Smooth muscle cell of the umbilical artery (primary cell): Measurements from ENCODE around the gene ASB8. TPM values are rescaled to one million over a fixed set of nuclear protein-coding genes. Genes with fewer than 3 reads are reported as not detected.

Source experiments
- total RNA-seq: library from RNA; depleted of rRNA; stranded (reverse); fragments of >200 nt; gene quantifications from 2 replicates; pipeline ENCODE4 v1.2.3, GENCODE V29; 2014

The ASB8 gene, protein sequence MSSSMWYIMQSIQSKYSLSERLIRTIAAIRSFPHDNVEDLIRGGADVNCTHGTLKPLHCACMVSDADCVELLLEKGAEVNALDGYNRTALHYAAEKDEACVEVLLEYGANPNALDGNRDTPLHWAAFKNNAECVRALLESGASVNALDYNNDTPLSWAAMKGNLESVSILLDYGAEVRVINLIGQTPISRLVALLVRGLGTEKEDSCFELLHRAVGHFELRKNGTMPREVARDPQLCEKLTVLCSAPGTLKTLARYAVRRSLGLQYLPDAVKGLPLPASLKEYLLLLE
- total RNA-seq, result 12.1 and 13.7 TPM in 2 replicates

DNA sequence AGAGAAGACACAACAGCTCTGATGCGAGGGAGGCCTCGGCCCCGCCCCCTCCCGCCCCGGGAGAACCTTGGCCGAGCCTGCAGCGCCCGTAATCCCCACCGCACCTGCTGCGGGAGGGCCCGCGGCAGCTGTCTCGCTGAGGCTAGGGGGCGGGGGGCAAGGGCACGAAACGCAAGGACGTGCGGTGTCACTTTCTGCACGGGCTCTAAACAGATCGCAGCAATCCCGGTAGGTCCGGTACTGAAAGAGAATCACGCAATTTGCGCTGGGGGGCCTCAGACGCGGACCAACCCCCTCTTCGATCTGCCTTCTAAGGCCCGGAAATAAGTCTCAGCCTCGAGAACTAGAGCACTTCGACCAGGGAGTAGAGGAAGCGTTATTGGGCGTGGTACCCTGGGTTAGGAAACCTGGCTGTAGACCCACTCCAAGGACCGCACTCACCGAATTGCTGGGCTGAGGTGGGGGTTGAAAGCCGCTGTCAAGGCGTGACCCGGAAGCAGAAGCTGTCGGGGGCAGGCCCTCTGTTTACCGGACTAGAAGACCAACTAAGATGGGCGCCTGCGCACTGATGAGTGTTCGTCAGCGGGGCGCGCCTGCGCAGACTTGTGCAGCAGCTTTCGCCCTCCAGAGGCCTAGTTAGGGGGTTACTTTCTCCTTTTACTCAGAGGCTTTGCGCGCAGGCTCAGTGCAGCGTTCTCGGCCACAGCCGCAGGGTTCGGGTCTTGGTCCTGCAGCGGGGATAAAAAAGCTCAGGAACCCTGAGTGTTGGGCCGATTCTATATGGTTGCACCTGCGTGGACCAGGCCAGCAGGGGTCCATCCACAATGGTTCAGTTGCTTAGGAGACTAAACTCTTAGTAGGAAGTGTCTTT lies at the start of gene ASB8:
TSS of gene ASB8 (minus strand) at position 498 of the 871 bp plus-strand sequence. CDS start 4,019 bp downstream, outside the sequence.

DNA sequence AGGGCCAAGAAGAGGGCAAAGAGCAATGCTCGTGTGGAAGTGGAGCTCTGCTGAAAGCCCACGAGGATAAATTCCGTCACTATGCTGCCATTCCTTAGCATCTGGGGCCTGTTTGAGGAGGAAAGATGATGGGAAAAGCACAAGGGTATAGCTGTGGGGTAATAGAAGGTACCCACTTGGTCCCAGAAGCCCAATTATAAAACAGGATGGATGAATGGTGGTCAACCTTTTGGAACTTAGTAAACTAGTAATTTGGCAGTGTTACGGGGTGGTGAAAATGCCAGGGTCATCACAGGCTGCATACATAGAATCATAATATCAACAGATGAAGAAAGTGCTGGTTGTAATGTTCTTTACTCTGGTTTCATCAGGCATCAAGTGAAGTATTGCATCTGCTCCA lies 45.9 kb upstream of the ASB8 start, which contains the start of gene OR10AD1:
TSS of gene OR10AD1 (minus strand) at position 101 of the 400 bp plus-strand sequence. CDS start at position 101, 0 bp downstream.

DNA sequence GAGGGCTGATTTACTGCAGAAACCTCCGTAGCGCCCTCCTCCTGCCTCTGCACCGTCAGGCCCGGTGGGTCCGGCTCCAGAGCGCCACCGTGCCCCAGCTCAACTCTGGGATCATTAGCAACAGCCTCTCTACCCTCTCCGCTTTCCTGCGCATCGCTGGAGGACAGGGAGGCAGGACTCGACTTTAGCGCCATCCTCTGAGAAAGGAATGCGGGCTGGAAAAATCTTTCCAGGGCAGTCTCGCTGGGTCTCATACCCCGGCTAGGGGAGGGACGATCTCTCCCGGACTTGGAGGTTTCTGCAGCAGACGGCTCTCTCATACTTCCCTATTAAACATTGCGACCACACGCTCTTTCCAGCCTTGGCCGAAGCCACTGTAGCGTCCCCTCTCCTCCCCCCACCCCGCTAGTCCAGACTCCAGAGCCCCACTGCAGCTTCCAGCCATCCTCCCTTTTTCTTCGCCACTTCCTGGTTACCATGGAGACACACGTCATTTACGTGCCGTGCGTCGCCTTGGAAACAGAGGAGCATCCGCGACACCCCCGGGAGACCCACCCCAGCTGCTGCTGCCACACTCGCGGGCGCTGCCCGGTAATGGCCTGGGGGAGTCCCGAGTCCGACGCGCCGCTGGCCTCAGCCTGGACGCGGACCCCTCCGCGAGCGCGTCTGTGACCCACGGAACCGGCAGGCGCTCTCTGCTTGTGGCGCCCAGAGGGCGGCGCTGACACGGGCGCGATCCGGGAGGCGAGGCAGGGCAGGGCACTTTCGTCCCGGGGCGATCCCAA lies 26.0 kb upstream of the ASB8 start, which contains the start of gene CCDC184:
TSS of gene CCDC184 (plus strand) at position 554 of the 785 bp plus-strand sequence. CDS start 479 bp downstream, outside the sequence.

DNA sequence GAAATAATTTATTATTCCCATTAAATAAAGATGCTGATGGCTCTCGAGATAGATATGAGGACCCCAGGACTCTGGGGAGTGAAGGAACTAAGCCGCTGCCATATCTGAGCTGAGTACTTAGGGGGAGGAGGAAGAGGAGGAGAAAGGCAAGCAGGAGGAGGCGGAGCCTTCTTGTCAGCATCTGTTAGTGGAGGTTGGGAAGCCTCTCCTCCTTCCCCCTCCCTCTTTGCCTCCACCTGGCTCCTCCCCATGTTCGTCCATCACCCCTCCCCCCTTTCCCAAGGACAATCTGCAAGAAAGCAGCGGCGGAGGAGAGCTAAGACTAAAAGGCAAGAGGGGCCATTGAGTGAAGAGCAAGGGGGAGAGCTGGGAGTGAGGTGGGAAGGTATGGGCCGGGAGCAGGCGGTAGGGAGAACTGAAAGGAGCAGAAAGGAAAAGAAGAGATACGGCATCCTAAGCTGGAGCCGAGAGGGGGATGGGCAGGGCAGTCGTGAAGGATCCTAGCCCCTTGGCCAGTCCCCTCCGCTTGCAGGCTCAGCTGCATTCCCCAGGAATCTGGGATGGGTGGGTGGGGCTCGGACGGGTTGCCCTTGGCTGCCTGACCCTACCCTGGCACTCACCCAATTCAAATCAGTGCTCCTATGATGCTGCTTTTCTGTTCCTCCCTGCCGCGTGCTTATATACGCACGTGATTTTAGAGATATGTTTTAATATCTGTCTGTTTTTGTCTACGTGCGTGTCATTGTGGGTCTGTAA lies 38.1 kb downstream of the ASB8 start, which contains the start of gene PFKM:
TSS of gene PFKM (plus strand) at position 287 of the 756 bp plus-strand sequence. CDS start 3,411 bp downstream, outside the sequence.

DNA sequence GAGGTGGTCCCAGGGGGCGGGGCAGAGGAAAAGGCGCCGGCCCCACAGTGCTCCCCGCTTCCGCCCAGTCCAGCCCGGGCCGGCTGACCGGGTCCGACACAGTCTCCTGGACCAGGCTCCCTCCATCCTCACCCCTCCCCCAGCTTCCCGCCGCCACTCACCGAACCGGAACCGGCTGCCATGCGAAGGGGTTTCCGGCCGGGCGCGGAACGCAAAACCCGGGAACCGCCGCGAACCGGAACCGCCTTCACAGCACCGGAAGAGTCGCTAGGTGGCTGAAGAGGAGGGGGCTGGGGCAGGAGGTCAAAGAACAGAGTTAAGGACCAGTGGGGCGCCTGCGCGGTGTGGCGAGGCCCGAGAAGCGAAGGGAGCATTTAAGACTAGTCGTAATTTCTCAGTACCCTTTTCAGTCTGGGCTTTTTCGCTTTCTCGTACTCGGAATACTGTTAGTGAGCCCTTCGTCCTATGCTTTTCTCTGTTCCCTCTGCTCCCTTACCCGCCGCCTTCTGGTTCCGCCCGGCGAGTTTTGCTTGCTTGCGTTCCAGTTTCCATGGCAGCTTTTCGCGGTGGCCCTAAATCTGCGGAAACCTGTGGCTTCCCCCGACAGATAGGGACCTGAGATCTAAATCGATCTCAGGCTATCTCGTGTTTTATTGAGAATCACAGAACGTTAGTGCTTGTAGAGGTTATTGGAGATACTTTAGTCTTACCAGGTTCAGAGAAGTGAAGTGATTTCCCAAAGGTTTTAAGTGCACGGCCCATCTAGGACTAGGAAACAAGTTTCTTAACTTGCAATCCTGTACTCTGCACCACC lies 51.2 kb downstream of the ASB8 start, which contains the start of gene SENP1:
TSS of gene SENP1 (minus strand) at position 213 of the 814 bp plus-strand sequence. CDS start 4,607 bp downstream, outside the sequence.

Other genes starting within 250 kb of the ASB8 start
- gene TMEM106C, start 193.9 kb downstream of the ASB8 start, total RNA-seq, result 95.4 and 115 TPM in 2 replicates
- 0.18 TPM in 1 of 2 replicates, not detected in the other for gene COL2A1, start 153.0 kb downstream of the ASB8 start, total RNA-seq
- 13.7 and 14.7 TPM in 2 replicates for gene SENP1, start 51.4 kb downstream of the ASB8 start, total RNA-seq
- 97.2 and 108 TPM in 2 replicates for gene PFKM, start 38.2 kb downstream of the ASB8 start, total RNA-seq
- gene CCDC184, start 26.1 kb upstream of the ASB8 start, total RNA-seq, result 0.89 and 1.6 TPM in 2 replicates
- gene OR10AD1, start 45.8 kb upstream of the ASB8 start, total RNA-seq, result not detected in 2 replicates
- gene ZNF641, start 193.4 kb upstream of the ASB8 start, total RNA-seq, result 10.2 and 17.8 TPM in 2 replicates